IPS-18a (cell line): Measurements from ENCODE around the gene LRRC4B.
A peak's percentile ranks its signal among the peaks of the same experiment; 100 is the strongest.

Experiments
- H3K27ac ChIP-seq: one replicate; pipeline ENCODE4 v1.5.1; 2013; ENCODE audit warnings: low read length
- H3K27me3 ChIP-seq: one replicate; pipeline ENCODE4 v1.6.1; 2013; ENCODE audit warnings: mild to moderate bottlenecking, low read length; ENCODE audit not compliant: control insufficient read depth, insufficient read depth
- H3K36me3 ChIP-seq: one replicate; pipeline ENCODE4 v1.6.1; 2013; ENCODE audit warnings: low read depth, low read length; ENCODE audit not compliant: control insufficient read depth
- H3K4me1 ChIP-seq: one replicate; pipeline ENCODE4 v1.6.1; 2013; ENCODE audit warnings: low read depth, low read length; ENCODE audit not compliant: control insufficient read depth
- H3K4me3 ChIP-seq: one replicate; pipeline ENCODE4 v1.5.1; 2013; ENCODE audit warnings: low read length
- H3K9ac ChIP-seq: one replicate; pipeline ENCODE4 v1.6.1; 2013; ENCODE audit warnings: mild to moderate bottlenecking, low read length, moderate library complexity
- H3K9me3 ChIP-seq: one replicate; pipeline ENCODE4 v1.6.1; 2013; ENCODE audit warnings: low read depth, low read length; ENCODE audit not compliant: control insufficient read depth

LRRC4B gene

GRCh38 chr19:50482916-50483315, 85.3 kb downstream of the LRRC4B start:
- Histone ChIP-seq H3K4me1 (no peaks in the 10 kb centered on the region), H3K9me3 (peaks cover 13% of the 10 kb centered on the region), H3K36me3 (peaks cover 19% of the 10 kb centered on the region), H3K27me3 (peaks cover 15% of the 10 kb centered on the region), H3K27ac (no peak overlapping the region), H3K9ac (no peak overlapping the region), H3K4me3 (no peak overlapping the region)

DNA sequence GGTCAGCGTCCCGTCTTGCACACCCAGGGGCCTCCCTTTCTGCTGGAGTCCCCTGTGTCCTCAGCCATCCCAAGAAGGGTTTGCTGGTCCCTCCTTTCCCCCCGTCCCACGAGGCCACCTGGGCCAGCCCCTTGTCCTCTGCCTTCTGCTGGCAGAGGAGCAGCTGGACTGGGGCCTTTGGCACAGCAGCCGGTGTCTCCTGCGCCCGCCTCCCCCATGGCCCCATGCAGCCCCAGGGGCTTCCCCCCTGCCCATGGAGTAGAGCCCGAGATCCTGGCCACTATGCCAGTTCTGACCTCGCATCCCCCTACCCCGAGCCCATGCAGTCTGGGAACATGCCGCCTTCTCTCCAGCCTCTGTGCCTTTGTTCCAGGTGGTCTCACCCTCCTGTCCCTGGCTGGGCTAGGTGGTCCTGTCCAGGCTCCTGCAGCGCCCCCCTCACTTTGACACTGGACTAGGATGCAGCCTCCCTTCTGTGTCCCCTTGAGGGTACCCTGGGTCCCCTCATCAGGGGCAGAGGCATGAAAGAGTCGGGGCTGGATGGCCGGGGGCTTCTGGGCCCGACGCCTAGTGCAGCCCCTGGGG, 85.9 kb downstream of the LRRC4B start:
- Histone ChIP-seq H3K4me3 (no peak overlapping the region), H3K27ac (no peak overlapping the region), H3K9ac (no peak overlapping the region), H3K4me1 (peaks cover 2% of the 10 kb centered on the region), H3K27me3 (peaks cover 10% of the 10 kb centered on the region), H3K9me3 (peaks cover 13% of the 10 kb centered on the region), H3K36me3 (peaks cover 19% of the 10 kb centered on the region)

- Histone ChIP-seq H3K27ac (no peak overlapping the region), H3K9ac (no peak overlapping the region), H3K4me3 (no peak overlapping the region), H3K27me3 (peaks cover 1% of the 10 kb centered on the region), H3K36me3 (peaks cover 19% of the 10 kb centered on the region), H3K9me3 (peaks cover 11% of the 10 kb centered on the region), H3K4me1 (peaks cover 5% of the 10 kb centered on the region)
These were observed 86.7 kb downstream of the LRRC4B start for GRCh38 chr19:50481351-50482149.

DNA sequence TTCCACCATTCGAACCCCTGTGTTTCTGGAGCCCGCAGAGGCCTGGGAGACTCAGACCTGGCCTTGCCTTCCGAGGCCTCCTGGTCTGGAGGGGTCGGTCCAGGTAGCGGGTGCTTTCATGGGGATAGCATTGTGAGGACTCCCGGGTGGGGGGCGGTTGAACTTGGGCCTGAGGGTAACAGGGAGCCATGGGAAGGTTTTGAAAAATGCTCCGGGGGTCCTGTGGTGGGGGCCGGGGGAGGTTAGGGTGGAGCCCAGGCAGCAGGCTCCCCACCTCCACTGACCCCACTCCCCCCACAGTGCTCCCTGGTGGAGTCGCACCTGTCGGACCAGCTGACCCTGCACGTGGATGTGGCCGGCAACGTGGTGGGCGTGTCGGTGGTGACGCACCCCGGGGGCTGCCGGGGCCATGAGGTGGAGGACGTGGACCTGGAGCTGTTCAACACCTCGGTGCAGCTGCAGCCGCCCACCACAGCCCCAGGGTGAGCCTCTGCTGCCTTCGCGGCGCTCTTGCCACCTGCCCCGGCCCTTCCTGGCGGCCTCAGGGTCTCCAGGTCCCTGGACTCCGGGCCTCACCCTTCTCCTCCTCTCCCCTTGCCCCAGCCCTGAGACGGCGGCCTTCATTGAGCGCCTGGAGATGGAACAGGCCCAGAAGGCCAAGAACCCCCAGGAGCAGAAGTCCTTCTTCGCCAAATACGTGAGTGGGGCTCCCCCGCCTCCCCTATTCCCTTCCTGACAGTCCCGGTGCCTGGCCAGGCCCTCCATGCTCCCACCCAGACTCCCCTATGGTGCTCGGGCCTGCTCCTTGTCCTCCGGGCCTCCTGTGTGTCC, 87.7 kb downstream of the LRRC4B start:
- H3K9ac ChIP-seq = no peak overlapping the region
- H3K4me3 ChIP-seq = no peak overlapping the region
- peaks cover 5% of the 10 kb centered on the region for H3K4me1 ChIP-seq
- no peaks in the 10 kb centered on the region for H3K27me3 ChIP-seq
- H3K27ac ChIP-seq = no peak overlapping the region
- peaks cover 19% of the 10 kb centered on the region for H3K36me3 ChIP-seq
- peaks cover under 1% of the 10 kb centered on the region for H3K9me3 ChIP-seq

DNA sequence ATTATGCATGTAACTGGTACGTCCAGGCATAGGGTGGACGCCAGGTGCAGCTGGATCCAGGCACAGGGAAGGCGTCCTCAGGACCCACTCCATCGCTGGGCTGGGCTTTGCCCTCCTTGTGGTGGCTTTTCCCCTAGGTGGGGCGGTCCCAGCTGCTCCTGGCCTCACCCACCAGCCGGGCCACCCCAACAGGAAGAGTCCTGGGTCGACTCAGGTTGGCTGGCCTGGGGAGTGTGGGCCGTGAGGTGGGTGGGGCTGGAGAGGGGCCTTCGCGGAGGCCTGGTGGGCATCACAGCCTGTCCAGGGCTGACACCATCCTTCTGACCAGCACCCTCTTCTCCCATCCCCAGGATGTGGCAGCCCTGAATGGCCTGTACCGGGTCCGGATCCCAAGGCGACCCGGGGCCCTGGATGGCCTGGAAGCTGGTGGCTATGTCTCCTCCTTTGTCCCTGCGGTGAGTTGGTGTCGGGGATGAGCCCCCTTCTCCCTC, 88.4 kb downstream of the LRRC4B start:
- Histone ChIP-seq H3K4me3 (no peak overlapping the region), H3K4me1 (peaks cover 5% of the 10 kb centered on the region), H3K27ac (no peak overlapping the region), H3K9ac (no peak overlapping the region), H3K36me3 (peaks cover 19% of the 10 kb centered on the region), H3K27me3 (no peaks in the 10 kb centered on the region), H3K9me3 (no peaks in the 10 kb centered on the region)

GRCh38 chr19:50478901-50479715, 89.1 kb downstream of the LRRC4B start:
- no peak overlapping the region for H3K4me3 ChIP-seq
- H3K9me3 ChIP-seq = no peaks in the 10 kb centered on the region
- no peaks in the 10 kb centered on the region for H3K27me3 ChIP-seq
- H3K36me3 ChIP-seq = peaks cover 19% of the 10 kb centered on the region
- no peak overlapping the region for H3K27ac ChIP-seq
- H3K4me1 ChIP-seq = peaks cover 5% of the 10 kb centered on the region
- no peak overlapping the region for H3K9ac ChIP-seq

- Histone ChIP-seq H3K27me3 (no peaks in the 10 kb centered on the region), H3K4me1 (peaks cover 5% of the 10 kb centered on the region), H3K36me3 (peaks cover 15% of the 10 kb centered on the region), H3K9ac (no peak overlapping the region), H3K4me3 (peak overlapping the region; percentile 74), H3K9me3 (no peaks in the 10 kb centered on the region), H3K27ac (no peak overlapping the region)
These were observed 90.3 kb downstream of the LRRC4B start for GRCh38 chr19:50477751-50478515.

- Histone ChIP-seq H3K9ac (peak overlapping the region; percentile 78), H3K4me3 (peak overlapping the region; percentile 74), H3K36me3 (peaks cover 11% of the 10 kb centered on the region), H3K9me3 (no peaks in the 10 kb centered on the region), H3K27me3 (no peaks in the 10 kb centered on the region), H3K4me1 (peaks cover 5% of the 10 kb centered on the region), H3K27ac (no peak overlapping the region)
These were observed 91.4 kb downstream of the LRRC4B start for GRCh38 chr19:50476907-50477238.

GRCh38 chr19:50476224-50476906, 91.9 kb downstream of the LRRC4B start, which contains the start of the genes EMC10 and GARIN5A:
TSS of gene EMC10 (plus strand) at chr19:50476507. CDS start at chr19:50476545, 38 bp downstream.
TSS of gene GARIN5A (minus strand) at chr19:50476848. CDS start at chr19:50476388, 460 bp downstream.
- H3K27me3 ChIP-seq = no peaks in the 10 kb centered on the region
- H3K27ac ChIP-seq = peak within 1 kb of the TSS; percentile 50
- peak within 1 kb of the TSS; percentile 78 for H3K9ac ChIP-seq
- peak within 1 kb of the TSS; percentile 74 for H3K4me3 ChIP-seq
- peaks cover 11% of the 10 kb centered on the region for H3K36me3 ChIP-seq
- no peaks in the 10 kb centered on the region for H3K9me3 ChIP-seq
- H3K4me1 ChIP-seq = peaks cover 5% of the 10 kb centered on the region

GRCh38 chr19:50475736-50476223, 92.5 kb downstream of the LRRC4B start:
- H3K36me3 ChIP-seq = peaks cover 11% of the 10 kb centered on the region
- H3K4me3 ChIP-seq = peak overlapping the region; percentile 11
- H3K9me3 ChIP-seq = no peaks in the 10 kb centered on the region
- H3K27ac ChIP-seq = no peak overlapping the region
- H3K4me1 ChIP-seq = peaks cover 5% of the 10 kb centered on the region
- no peaks in the 10 kb centered on the region for H3K27me3 ChIP-seq
- no peak overlapping the region for H3K9ac ChIP-seq
